A673 (cell line): Measurements from ENCODE around the gene PIGA.

Source experiments
- EZH2 ChIP-seq: fragments of 200-600 bp; sonication (generic); IDR thresholded peaks from 2 replicates; pipeline ENCODE4 v1.6.1; 2017; ENCODE audit warnings: borderline replicate concordance, low read depth, mild to moderate bottlenecking, mixed read lengths, antibody characterized with exemption, low read length; ENCODE audit not compliant: poor library complexity, severe bottlenecking
- TF ChIP-seq, protein P1 (sequence below): fragments of 300-800, 200-600 bp; sonication (generic); conservative IDR thresholded peaks from 2 replicates; pipeline ENCODE4 v1.5.1; 2017; ENCODE audit warnings: low read depth, mild to moderate bottlenecking, antibody characterized with exemption, low read length, moderate library complexity, mixed read lengths

DNA sequence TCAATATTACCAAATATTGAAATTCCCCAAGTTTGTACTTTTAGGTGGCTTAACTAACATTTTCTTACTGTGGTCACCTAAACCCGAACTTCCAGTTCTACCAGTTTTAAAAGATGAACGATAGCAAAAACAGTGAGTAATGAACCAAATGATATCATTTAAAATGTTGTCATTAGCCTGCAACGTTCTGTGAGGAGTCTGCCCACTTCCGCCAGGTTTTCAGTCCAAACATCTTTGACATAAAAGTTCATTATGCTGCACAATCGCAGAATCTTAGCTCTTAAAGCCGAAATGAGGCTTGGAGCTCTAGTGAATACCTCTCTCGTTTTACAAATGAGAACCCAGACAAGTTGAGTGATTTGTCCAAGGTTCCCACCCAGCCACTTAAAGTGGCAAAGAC, 762 bp downstream of the PIGA start:
- no peak for TF ChIP-seq EZH2
- TF ChIP-seq, protein P1, sequence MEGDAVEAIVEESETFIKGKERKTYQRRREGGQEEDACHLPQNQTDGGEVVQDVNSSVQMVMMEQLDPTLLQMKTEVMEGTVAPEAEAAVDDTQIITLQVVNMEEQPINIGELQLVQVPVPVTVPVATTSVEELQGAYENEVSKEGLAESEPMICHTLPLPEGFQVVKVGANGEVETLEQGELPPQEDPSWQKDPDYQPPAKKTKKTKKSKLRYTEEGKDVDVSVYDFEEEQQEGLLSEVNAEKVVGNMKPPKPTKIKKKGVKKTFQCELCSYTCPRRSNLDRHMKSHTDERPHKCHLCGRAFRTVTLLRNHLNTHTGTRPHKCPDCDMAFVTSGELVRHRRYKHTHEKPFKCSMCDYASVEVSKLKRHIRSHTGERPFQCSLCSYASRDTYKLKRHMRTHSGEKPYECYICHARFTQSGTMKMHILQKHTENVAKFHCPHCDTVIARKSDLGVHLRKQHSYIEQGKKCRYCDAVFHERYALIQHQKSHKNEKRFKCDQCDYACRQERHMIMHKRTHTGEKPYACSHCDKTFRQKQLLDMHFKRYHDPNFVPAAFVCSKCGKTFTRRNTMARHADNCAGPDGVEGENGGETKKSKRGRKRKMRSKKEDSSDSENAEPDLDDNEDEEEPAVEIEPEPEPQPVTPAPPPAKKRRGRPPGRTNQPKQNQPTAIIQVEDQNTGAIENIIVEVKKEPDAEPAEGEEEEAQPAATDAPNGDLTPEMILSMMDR = no peak
